ENCODE data around the gene SHISA7.
A peak's percentile ranks its signal among the peaks of the same experiment; 100 is the strongest.

SHISA7 gene

GRCh38 chr19:55443045-55443823 is at the start of gene SHISA7:
Gene SHISA7 (minus strand): TSS chr19:55443300. CDS start chr19:55442863, 437 bp downstream.
- DNase-seq (ENCODE audit: low read depth in 2 of 2): no peak

GRCh38 chr19:55492362-55492944 is 49.4 kb upstream of the SHISA7 start:
- no peak for DNase-seq (ENCODE audit: low read depth in 2 of 2)

- DNase-seq (ENCODE audit: low read depth in 2 of 2): no peak
Measured at GRCh38 chr19:55491546-55492360, 48.7 kb upstream of the SHISA7 start.

- no peak for DNase-seq (ENCODE audit: low read depth in 2 of 2)
Measured at GRCh38 chr19:55490478-55491432, 47.7 kb upstream of the SHISA7 start.

GRCh38 chr19:55489711-55490477 is 46.8 kb upstream of the SHISA7 start:
- no peak for DNase-seq (ENCODE audit: low read depth in 2 of 2)

- DNase-seq (ENCODE audit: low read depth in 2 of 2): no peak
Measured at GRCh38 chr19:55488986-55489710, 46.0 kb upstream of the SHISA7 start.

GRCh38 chr19:55487924-55488687 is 45.0 kb upstream of the SHISA7 start, which contains the start of gene SSC5D:
Gene SSC5D (plus strand): TSS chr19:55488436. CDS start chr19:55488590, 154 bp downstream.
- DNase-seq (ENCODE audit: low read depth in 2 of 2): no peak

GRCh38 chr19:55486971-55487923 is 44.1 kb upstream of the SHISA7 start:
- DNase-seq (ENCODE audit: low read depth in 2 of 2): peak in 1 of 2 donors; percentile 30

- DNase-seq (ENCODE audit: low read depth in 2 of 2): no peak
Measured at GRCh38 chr19:55486043-55486970, 43.2 kb upstream of the SHISA7 start.

- no peak for DNase-seq (ENCODE audit: low read depth in 2 of 2)
Measured at GRCh38 chr19:55485439-55486011, 42.4 kb upstream of the SHISA7 start.

- peak in 1 of 2 donors; percentile 24 for DNase-seq (ENCODE audit: low read depth in 2 of 2)
Measured at GRCh38 chr19:55484593-55485438, 41.7 kb upstream of the SHISA7 start, which contains the start of gene NAT14. Gene NAT14 (plus strand): TSS chr19:55485188. CDS start chr19:55485709, 521 bp downstream.

GRCh38 chr19:55483706-55484592 is 40.8 kb upstream of the SHISA7 start:
- no peak for DNase-seq (ENCODE audit: low read depth in 2 of 2)

- DNase-seq (ENCODE audit: low read depth in 2 of 2): no peak
Measured at GRCh38 chr19:55482967-55483705, 40.0 kb upstream of the SHISA7 start.

Measured in activated CD8-positive, alpha-beta memory T cell treated with anti-CD3 and anti-CD28 coated beads for 4 hours (primary cell).